Endometrium (tissue), 2 donors: Measurements from ENCODE around the gene MYCBP2.
A peak's percentile ranks its signal among the peaks of the same experiment; 100 is the strongest.
"Not testable (repeated sequence)": the region's sequence is repeated elsewhere in the genome, so short reads cannot be mapped to it uniquely, and the experiment has no call there.

Experiments
- FAIRE-seq: peaks from 2 replicates; lab custom pipeline; 2012; peaks lifted over from hg19 to GRCh38; lab: Jason Lieb, UNC
- donor health status: control.
- donor health status: control.

MYCBP2 gene

GRCh38 chr13:77338329-77338728 lies 11.4 kb upstream of the MYCBP2 start:
- no peak for FAIRE-seq

DNA sequence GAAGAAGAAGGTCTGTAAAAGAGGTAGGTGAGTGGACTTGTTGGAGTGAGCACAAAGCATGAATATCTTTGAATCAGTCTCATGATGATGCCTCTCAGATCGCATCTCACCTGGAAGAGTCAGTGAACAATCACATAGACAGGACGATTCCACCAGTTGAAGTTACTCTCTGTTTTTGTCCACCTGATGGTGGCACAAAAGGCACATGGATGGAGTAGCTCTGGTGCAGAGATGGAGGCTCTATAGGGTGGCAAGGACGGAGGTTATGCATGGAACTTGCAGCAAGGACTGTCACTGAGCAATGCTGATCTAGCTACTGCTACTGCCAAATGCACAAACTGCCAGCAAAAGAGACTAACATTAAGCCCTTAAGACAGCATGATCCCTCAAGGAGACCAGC lies 10.3 kb upstream of the MYCBP2 start:
- no peak for FAIRE-seq

DNA sequence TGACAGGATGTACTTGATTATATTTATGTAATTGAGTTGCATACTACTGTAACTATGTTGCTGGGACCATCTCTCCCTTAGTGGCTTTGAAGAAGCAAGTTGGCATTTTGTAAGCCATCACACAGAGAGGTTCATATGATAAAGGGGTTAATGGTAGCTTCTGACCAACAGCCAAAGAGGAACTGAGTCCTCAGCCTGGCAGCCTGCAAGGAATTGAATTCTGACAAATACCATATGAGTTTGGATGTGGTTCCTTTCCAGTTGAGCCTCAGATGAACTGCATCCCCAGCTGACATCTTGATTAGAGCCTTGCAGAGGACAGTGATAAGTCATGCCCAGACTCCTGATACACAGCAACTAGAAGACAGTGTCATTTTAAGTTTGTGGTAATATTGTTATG lies 8.6 kb upstream of the MYCBP2 start:
- no peak for FAIRE-seq

DNA sequence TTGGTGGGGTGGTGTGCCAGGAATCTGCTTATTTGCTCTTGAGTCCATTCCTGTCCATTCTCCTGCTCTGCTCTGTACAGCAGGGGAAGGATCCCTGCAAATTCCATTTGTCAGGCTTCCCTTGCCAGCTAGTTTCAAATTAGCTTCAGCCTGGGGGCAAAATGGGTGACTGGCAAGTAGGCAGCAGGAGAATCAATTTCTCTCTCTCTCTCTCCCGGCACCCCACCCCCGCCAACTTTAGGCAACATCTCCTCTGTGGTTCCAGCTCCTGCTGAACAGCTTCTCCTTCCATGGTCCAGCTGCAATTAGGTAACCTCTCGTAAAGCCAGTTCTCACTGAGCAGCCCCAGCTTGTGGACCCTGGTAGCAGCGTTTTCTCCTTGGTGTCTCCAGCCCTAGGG lies 6.7 kb upstream of the MYCBP2 start:
- FAIRE-seq = no peak

- FAIRE-seq = no peak
Observed at GRCh38 chr13:77331421-77331820, 4.5 kb upstream of the MYCBP2 start.

DNA sequence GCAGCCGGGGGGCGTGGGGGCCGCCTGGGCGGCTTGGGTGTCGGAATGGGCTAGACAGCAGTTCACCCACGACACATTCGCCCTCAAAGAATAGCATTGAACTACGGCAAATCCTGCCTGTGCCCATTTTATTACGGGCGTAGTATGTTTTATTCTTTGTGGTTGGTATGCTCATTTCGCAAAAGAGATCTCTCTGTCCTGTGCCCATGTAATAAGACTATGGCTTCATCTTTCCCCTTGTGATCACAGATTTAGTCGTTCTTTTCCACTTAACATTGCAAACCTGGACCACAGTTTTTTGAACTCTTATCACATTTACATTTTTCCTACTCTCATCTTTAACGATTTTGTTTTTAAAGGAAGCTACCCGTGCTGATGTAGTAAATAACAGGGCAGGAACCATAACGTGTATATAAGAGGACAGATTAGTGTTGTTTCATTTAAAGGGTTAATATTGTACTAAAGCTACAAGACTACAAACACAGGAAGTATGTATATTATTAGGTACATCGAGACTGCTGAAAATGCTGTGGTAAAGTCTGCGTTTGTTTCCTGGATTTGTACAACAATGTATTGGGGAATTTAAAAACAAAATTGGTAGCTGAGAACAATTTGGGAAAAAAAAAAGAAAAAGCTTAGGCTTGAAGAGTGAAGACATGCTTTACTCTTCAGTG lies 3.2 kb upstream of the MYCBP2 start:
- FAIRE-seq = peak; percentile 26

GRCh38 chr13:77329133-77329910 lies 2.4 kb upstream of the MYCBP2 start:
- no peak for FAIRE-seq

DNA sequence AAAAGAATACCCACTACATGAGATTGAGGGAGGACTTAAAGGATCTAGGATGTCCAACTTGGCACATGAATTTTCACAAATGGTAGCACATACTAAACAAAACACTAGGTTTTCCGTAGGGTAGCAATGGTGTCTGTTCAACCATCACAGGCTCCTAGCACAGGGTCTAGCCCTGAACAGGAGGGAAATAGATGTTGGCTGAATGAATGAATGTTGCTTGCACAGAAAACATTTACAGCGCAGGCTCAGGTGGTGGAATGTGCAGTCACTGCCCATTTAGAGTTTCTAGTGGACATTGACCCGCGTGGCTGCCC lies 1.9 kb upstream of the MYCBP2 start:
- FAIRE-seq = no peak

DNA sequence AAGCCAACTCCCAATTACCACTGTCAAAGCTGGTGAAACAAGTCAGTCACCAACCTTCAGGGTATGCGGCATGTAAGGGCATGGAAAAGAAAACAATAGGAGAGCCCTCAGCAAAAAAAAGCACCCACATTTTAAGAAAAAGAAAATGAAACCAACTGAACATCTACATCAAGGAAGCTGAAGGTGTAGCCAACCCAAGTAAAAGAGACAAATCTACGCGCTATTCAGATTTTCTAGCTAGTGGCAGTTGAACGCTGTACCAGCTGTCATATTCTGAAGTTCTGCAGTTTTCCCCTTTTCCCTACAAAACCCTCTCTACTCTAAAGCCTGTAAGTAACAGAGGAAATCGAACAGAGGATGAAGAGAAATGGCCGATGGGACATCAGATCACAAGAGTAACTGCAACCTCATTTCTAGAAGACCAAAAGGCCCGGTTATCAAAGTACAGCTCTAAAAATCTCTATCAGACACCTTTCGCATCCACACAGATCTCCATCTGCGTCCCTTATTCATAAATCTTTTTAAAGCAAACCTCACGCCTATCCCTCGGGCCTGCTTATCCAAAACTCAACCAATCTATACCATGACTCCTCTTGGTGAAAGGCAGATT lies 1.4 kb downstream of the MYCBP2 start:
- FAIRE-seq = no peak

GRCh38 chr13:77323858-77324257 lies 3.0 kb downstream of the MYCBP2 start:
- no peak for FAIRE-seq

GRCh38 chr13:77319536-77319935 lies 7.4 kb downstream of the MYCBP2 start:
- FAIRE-seq = no peak

- FAIRE-seq = no peak
Observed at GRCh38 chr13:77318741-77319140, 8.2 kb downstream of the MYCBP2 start.

DNA sequence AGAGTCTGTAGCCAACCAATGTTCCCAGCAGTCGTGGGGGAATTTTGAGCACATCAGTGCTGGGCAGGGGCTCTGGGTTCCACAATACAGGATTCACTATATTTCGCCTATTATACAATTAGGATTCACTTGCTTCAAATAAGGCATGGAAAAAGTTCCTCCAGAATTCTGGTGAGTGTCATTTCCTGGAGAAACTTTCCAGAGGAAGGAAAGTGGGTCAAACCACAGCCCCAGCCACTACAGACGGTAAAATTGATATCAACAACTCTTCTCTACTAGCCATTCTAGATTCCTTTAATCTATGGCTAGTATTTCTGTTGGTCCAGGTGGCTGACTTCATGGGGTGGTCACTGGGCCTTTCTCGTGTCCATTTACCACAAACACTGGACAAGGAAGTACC lies 10.5 kb downstream of the MYCBP2 start:
- FAIRE-seq = no peak

GRCh38 chr13:77315509-77315908 lies 11.4 kb downstream of the MYCBP2 start:
- FAIRE-seq = not testable (repeated sequence)

DNA sequence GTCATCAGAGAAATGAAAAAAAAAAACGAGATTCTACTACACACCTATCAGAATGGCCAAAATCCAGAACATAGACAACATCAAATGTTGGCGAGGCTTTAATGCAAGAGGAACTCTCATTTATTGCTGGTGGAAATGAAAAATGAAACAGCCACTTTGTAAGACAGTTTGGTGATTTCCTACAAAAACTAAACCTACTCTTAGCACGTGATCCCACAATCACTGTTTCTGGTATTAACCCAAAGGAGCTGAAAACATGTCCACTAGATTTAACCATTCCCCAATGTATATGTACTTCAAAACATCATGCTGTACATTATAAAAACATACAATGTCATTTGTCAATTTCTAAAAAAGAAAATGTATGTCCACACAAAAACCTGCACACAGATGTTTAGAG lies 13.0 kb downstream of the MYCBP2 start:
- FAIRE-seq = no peak

DNA sequence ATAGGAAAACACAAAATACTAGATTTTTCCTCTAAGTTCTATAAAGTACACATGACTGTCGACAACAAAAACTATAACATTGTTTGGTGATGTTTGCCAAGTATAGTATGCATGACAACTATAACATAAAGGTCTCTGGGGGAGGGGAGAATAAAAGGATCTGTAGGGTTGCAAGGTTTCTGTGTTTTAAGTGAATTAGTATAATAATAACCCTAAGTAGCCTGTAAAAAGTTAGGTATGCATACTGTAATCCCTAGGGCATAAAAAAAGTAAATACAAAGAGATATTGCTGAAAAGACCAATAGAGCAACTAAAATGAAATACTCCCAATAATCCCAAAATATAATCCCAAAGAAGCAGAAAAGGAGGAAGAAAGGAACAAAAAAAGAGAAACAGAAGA lies 14.6 kb downstream of the MYCBP2 start:
- no peak for FAIRE-seq

- no peak for FAIRE-seq
Observed at GRCh38 chr13:77310579-77311279, 16.2 kb downstream of the MYCBP2 start.

- no peak for FAIRE-seq
Observed at GRCh38 chr13:77310161-77310560, 16.7 kb downstream of the MYCBP2 start.

GRCh38 chr13:77309254-77309653 lies 17.6 kb downstream of the MYCBP2 start:
- no peak for FAIRE-seq

GRCh38 chr13:77306458-77306857 lies 20.4 kb downstream of the MYCBP2 start:
- no peak for FAIRE-seq

DNA sequence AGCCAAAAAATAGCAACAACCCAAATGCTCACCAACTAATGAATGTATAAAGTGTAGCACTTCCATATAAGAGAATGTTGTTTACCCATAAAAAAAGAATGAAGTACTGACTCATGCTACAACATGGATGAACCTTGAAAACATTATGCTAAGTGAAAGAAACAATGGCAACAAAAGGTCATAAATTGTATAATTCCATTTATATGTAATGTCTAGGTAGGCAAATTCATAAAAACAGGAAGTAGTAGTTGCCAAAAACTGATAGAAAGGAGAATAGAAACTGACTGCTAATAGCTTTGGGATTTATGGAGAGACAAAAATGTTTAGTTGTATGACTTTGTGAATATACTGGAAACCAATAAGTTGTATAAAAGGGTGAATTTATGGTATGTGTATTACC lies 21.6 kb downstream of the MYCBP2 start:
- FAIRE-seq = no peak

GRCh38 chr13:77300176-77301037 lies 26.5 kb downstream of the MYCBP2 start:
- FAIRE-seq = peak; percentile 4
